ENCODE data around the gene USP48. TPM values are rescaled to one million over a fixed set of nuclear protein-coding genes. Genes with fewer than 3 reads are reported as not detected.

Gene USP48
- total and polyA plus RNA-seq, 2 of the 13 experiments (the other 11 are each of a cell fraction or from before 2014, with no cell fraction given) = 30.4 to 30.7 TPM

DNA sequence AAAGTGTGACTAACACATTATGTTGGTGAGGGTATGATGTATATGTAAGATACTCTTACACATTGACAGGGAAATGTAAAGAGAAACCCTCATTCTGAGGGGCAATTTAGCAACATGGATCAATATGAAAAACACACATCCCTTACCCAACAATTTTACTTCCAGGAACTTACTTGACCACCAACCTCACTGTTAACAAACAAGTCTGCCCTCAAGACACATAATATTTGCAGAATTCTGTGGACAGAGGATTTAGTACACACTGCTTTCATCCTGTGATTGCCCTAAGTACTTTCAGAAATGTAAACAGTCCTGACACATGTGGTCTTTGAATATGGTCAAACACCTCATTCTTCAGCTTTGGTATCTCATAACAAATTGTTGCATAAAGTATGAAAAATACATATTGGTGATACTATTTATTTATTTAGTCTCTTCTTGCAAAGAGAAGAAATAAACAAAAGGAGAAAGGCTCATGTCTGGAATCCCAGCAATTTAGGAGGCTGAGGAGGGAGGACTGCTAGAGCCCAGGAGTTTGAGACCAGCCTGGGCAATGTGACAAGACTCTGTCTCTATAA, 6.9 kb downstream of the USP48 start (continued):
- TF ChIP-seq TBL1XR1 (IDR thresholded peaks at IDR 0.05; ENCODE audit: borderline replicate concordance, low read length, partially characterized antibody) (peak; percentile 99), NR2F6 (IDR thresholded peaks at IDR 0.05) (peak; percentile 95), NR2F6 (CRISPR knock-in tag; IDR thresholded peaks at IDR 0.05) (peak; percentile 86), U2AF2 (IDR thresholded peaks at IDR 0.05; ENCODE audit: low read depth, low read length) (no peak), MAFG (CRISPR knock-in tag; IDR thresholded peaks at IDR 0.05) (no peak), ZNF549 (CRISPR knock-in tag; IDR thresholded peaks at IDR 0.05) (no peak)
- TF ChIP-seq, protein P1, sequence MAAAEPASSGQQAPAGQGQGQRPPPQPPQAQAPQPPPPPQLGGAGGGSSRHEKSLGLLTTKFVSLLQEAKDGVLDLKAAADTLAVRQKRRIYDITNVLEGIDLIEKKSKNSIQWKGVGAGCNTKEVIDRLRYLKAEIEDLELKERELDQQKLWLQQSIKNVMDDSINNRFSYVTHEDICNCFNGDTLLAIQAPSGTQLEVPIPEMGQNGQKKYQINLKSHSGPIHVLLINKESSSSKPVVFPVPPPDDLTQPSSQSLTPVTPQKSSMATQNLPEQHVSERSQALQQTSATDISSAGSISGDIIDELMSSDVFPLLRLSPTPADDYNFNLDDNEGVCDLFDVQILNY (CRISPR knock-in tag; conservative IDR thresholded peaks at IDR 0.05) = no peak
- TF ChIP-seq, protein P2, sequence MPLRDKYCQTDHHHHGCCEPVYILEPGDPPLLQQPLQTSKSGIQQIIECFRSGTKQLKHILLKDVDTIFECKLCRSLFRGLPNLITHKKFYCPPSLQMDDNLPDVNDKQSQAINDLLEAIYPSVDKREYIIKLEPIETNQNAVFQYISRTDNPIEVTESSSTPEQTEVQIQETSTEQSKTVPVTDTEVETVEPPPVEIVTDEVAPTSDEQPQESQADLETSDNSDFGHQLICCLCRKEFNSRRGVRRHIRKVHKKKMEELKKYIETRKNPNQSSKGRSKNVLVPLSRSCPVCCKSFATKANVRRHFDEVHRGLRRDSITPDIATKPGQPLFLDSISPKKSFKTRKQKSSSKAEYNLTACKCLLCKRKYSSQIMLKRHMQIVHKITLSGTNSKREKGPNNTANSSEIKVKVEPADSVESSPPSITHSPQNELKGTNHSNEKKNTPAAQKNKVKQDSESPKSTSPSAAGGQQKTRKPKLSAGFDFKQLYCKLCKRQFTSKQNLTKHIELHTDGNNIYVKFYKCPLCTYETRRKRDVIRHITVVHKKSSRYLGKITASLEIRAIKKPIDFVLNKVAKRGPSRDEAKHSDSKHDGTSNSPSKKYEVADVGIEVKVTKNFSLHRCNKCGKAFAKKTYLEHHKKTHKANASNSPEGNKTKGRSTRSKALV (CRISPR knock-in tag; IDR thresholded peaks at IDR 0.05) = no peak
- TF ChIP-seq, protein P3, sequence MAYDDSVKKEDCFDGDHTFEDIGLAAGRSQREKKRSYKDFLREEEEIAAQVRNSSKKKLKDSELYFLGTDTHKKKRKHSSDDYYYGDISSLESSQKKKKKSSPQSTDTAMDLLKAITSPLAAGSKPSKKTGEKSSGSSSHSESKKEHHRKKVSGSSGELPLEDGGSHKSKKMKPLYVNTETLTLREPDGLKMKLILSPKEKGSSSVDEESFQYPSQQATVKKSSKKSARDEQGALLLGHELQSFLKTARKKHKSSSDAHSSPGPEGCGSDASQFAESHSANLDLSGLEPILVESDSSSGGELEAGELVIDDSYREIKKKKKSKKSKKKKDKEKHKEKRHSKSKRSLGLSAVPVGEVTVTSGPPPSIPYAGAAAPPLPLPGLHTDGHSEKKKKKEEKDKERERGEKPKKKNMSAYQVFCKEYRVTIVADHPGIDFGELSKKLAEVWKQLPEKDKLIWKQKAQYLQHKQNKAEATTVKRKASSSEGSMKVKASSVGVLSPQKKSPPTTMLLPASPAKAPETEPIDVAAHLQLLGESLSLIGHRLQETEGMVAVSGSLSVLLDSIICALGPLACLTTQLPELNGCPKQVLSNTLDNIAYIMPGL (CRISPR knock-in tag; IDR thresholded peaks at IDR 0.05; ENCODE audit: borderline replicate concordance in 1 of 2, low read depth in 1 of 2) = peak in 1 of 2 experiments; percentile 48; a peak in 1 of 4 replicates
